ENCODE data around the gene OR1L8. TPM values are rescaled to one million over a fixed set of nuclear protein-coding genes. Genes with fewer than 3 reads are reported as not detected.
"Not testable (repeated sequence)": the region's sequence is repeated elsewhere in the genome, so short reads cannot be mapped to it uniquely, and the experiment has no call there.

OR1L8 gene
- not detected in 2 replicates for total RNA-seq (2012; rRNA removed)

GRCh38 chr9:122583284-122583683, at the start of gene OR1L8:
TSS of gene OR1L8 (minus strand) at chr9:122583384. CDS start at chr9:122568477, 14,907 bp downstream.
- not testable (repeated sequence) for H3K27me3 ChIP-seq (ENCODE audit: control insufficient read depth, insufficient read depth, low read length); H3K9ac ChIP-seq (ENCODE audit: low read depth, low read length); H3K4me3 ChIP-seq (ENCODE audit: low read length); H3K9me3 ChIP-seq (replicated peaks; ENCODE audit: low read length); H3K4me2 ChIP-seq (ENCODE audit: low read length); H3K4me1 ChIP-seq (ENCODE audit: control insufficient read depth, insufficient read depth, low read length); H3K36me3 ChIP-seq (ENCODE audit: insufficient read depth, low read length)

DNA sequence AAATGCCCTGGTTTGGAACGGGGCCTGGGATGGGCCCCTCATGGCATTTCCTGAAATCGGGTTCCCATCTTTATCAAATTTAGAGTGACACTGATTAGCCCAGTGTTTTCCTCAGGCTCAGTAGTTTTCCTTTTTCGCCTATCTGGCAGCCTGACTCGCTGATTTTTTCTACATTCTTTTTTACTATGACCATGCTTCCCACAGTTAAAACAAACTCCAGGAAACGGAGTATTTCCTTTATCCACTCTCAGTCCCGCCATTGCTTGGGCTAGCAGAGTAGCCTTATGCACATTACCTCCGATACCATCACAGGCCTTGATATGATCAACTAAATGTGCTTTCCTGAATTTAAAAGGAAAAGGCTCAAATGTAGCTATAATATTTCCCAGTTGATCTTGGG, 36.8 kb upstream of the OR1L8 start:
- Histone ChIP-seq H3K4me3 (ENCODE audit: low read length) (no peak overlapping the region), H3K9ac (ENCODE audit: low read depth, low read length) (no peak overlapping the region), H3K4me1 (ENCODE audit: control insufficient read depth, insufficient read depth, low read length) (no peaks in the 10 kb centered on the region), H3K27me3 (ENCODE audit: control insufficient read depth, insufficient read depth, low read length) (no peaks in the 10 kb centered on the region), H3K9me3 (replicated peaks; ENCODE audit: low read length) (no peaks in the 10 kb centered on the region), H3K36me3 (ENCODE audit: insufficient read depth, low read length) (no peaks in the 10 kb centered on the region), H3K4me2 (ENCODE audit: low read length) (no peak overlapping the region)

DNA sequence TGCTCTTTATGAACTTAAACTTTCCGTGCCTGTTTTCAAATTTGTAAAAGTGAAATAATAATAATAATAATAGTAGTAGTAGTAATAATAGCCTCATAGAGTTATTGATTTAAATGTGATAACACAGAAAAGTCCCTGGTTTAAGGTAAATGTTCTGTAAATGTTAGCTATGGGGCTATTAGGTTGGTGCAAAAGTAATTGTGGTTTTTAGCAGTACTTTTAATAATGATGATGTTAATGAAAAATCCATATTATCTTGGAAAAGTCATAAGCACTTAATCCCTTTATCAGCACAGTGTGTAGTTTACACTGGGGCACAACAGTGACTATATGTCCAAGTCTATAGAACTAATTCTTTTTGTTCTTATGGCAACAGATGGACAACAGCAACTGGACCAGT, 31.2 kb upstream of the OR1L8 start, which contains the start of gene OR1Q1:
Gene OR1Q1, plus strand, starts transcription at position 377 of the 400 bp plus-strand sequence. Its CDS starts 0 bp downstream, at position 377.
- Histone ChIP-seq H3K4me3 (ENCODE audit: low read length) (no peak within 1 kb of the TSS), H3K4me1 (ENCODE audit: control insufficient read depth, insufficient read depth, low read length) (no peaks in the 10 kb centered on the region), H3K9me3 (replicated peaks; ENCODE audit: low read length) (no peaks in the 10 kb centered on the region), H3K36me3 (ENCODE audit: insufficient read depth, low read length) (no peaks in the 10 kb centered on the region), H3K9ac (ENCODE audit: low read depth, low read length) (no peak within 1 kb of the TSS), H3K27me3 (ENCODE audit: control insufficient read depth, insufficient read depth, low read length) (peaks cover 2% of the 10 kb centered on the region), H3K4me2 (ENCODE audit: low read length) (no peak within 1 kb of the TSS)

GRCh38 chr9:122609804-122610203, 26.6 kb upstream of the OR1L8 start:
- H3K27me3 ChIP-seq (ENCODE audit: control insufficient read depth, insufficient read depth, low read length): peaks cover 2% of the 10 kb centered on the region
- H3K9ac ChIP-seq (ENCODE audit: low read depth, low read length): no peak overlapping the region
- no peaks in the 10 kb centered on the region for H3K9me3 ChIP-seq (replicated peaks; ENCODE audit: low read length)
- H3K36me3 ChIP-seq (ENCODE audit: insufficient read depth, low read length): no peaks in the 10 kb centered on the region
- no peak overlapping the region for H3K4me2 ChIP-seq (ENCODE audit: low read length)
- H3K4me3 ChIP-seq (ENCODE audit: low read length): no peak overlapping the region
- H3K4me1 ChIP-seq (ENCODE audit: control insufficient read depth, insufficient read depth, low read length): no peaks in the 10 kb centered on the region

- Histone ChIP-seq H3K4me2 (ENCODE audit: low read length) (no peak overlapping the region), H3K4me1 (ENCODE audit: control insufficient read depth, insufficient read depth, low read length) (no peaks in the 10 kb centered on the region), H3K4me3 (ENCODE audit: low read length) (no peak overlapping the region), H3K27me3 (ENCODE audit: control insufficient read depth, insufficient read depth, low read length) (peaks cover 2% of the 10 kb centered on the region), H3K9ac (ENCODE audit: low read depth, low read length) (no peak overlapping the region), H3K9me3 (replicated peaks; ENCODE audit: low read length) (no peaks in the 10 kb centered on the region), H3K36me3 (ENCODE audit: insufficient read depth, low read length) (no peaks in the 10 kb centered on the region)
These were observed 23.4 kb upstream of the OR1L8 start for GRCh38 chr9:122606587-122606986.

DNA sequence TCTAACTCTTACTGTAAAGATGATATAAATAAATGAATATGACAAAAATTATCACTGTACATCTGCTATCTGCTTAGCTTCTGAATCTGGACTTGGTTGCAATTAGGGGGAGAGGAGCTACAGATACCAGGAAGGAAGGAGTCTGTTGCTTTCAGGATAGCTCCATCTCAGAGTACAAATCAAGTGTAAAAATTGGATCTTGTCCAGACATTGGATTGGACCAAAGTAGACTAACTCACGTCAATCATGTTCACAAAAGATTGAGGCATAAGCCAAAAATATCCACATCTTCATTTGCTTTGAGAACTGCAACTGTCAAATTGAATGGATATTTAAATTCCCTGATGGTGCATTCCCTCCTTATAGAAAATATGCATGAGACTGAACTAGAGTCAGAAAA, 22.5 kb upstream of the OR1L8 start:
- Histone ChIP-seq H3K4me1 (ENCODE audit: control insufficient read depth, insufficient read depth, low read length) (no peaks in the 10 kb centered on the region), H3K36me3 (ENCODE audit: insufficient read depth, low read length) (no peaks in the 10 kb centered on the region), H3K9me3 (replicated peaks; ENCODE audit: low read length) (no peaks in the 10 kb centered on the region), H3K27me3 (ENCODE audit: control insufficient read depth, insufficient read depth, low read length) (no peaks in the 10 kb centered on the region), H3K4me3 (ENCODE audit: low read length) (no peak overlapping the region), H3K4me2 (ENCODE audit: low read length) (no peak overlapping the region), H3K9ac (ENCODE audit: low read depth, low read length) (no peak overlapping the region)

DNA sequence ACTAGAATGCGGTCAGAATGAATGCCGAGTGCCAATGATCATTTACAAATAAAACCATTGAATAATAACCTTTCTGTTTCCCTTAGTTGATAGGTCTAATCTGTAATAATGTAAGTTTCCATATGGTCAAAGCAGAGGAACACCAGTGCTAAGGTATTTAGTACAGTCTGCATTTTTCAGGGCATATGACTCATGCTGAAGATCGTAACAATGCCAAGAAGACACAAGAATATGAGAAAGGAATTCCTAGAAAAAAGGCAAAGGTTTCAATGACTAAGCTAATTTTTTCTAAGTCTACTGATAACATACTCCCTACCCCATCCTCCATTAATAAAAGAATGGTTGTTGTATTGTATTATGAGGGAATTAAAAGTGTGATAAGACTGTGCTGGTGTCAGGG, 2.8 kb downstream of the OR1L8 start:
- H3K9me3 ChIP-seq (replicated peaks; ENCODE audit: low read length): no peaks in the 10 kb centered on the region
- no peaks in the 10 kb centered on the region for H3K36me3 ChIP-seq (ENCODE audit: insufficient read depth, low read length)
- H3K27me3 ChIP-seq (ENCODE audit: control insufficient read depth, insufficient read depth, low read length): no peaks in the 10 kb centered on the region
- H3K4me1 ChIP-seq (ENCODE audit: control insufficient read depth, insufficient read depth, low read length): peaks cover 4% of the 10 kb centered on the region
- no peak overlapping the region for H3K4me3 ChIP-seq (ENCODE audit: low read length)
- H3K9ac ChIP-seq (ENCODE audit: low read depth, low read length): no peak overlapping the region
- H3K4me2 ChIP-seq (ENCODE audit: low read length): no peak overlapping the region

DNA sequence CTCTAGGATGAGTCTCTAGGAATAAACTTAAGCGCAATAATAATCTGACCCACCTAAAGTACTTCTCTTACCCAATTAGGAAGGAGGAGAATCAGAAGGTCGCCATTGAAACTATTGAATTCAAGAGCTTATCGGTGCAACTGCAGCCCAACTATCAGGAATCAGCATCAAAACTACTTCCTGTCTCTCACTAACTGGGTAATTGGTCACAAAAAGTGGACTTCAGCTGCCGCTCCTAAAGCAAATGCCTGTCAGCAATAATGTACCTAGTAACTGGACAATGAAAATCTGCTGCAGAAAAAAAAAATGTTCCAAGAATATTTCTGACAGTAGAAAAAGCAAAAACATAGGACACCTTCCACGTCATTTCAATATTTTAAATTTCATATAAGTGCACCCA, 3.3 kb downstream of the OR1L8 start:
- no peaks in the 10 kb centered on the region for H3K27me3 ChIP-seq (ENCODE audit: control insufficient read depth, insufficient read depth, low read length)
- H3K4me1 ChIP-seq (ENCODE audit: control insufficient read depth, insufficient read depth, low read length): peaks cover 4% of the 10 kb centered on the region
- no peak overlapping the region for H3K4me2 ChIP-seq (ENCODE audit: low read length)
- H3K36me3 ChIP-seq (ENCODE audit: insufficient read depth, low read length): no peaks in the 10 kb centered on the region
- H3K9me3 ChIP-seq (replicated peaks; ENCODE audit: low read length): no peaks in the 10 kb centered on the region
- no peak overlapping the region for H3K9ac ChIP-seq (ENCODE audit: low read depth, low read length)
- no peak overlapping the region for H3K4me3 ChIP-seq (ENCODE audit: low read length)

- no peaks in the 10 kb centered on the region for H3K4me1 ChIP-seq (ENCODE audit: control insufficient read depth, insufficient read depth, low read length)
- no peaks in the 10 kb centered on the region for H3K9me3 ChIP-seq (replicated peaks; ENCODE audit: low read length)
- H3K9ac ChIP-seq (ENCODE audit: low read depth, low read length): no peak overlapping the region
- H3K4me2 ChIP-seq (ENCODE audit: low read length): no peak overlapping the region
- no peak overlapping the region for H3K4me3 ChIP-seq (ENCODE audit: low read length)
- no peaks in the 10 kb centered on the region for H3K27me3 ChIP-seq (ENCODE audit: control insufficient read depth, insufficient read depth, low read length)
- H3K36me3 ChIP-seq (ENCODE audit: insufficient read depth, low read length): no peaks in the 10 kb centered on the region
These were observed 10.7 kb downstream of the OR1L8 start for GRCh38 chr9:122572456-122572855.

- no peaks in the 10 kb centered on the region for H3K36me3 ChIP-seq (ENCODE audit: insufficient read depth, low read length)
- no peak overlapping the region for H3K4me3 ChIP-seq (ENCODE audit: low read length)
- no peaks in the 10 kb centered on the region for H3K27me3 ChIP-seq (ENCODE audit: control insufficient read depth, insufficient read depth, low read length)
- no peaks in the 10 kb centered on the region for H3K9me3 ChIP-seq (replicated peaks; ENCODE audit: low read length)
- no peaks in the 10 kb centered on the region for H3K4me1 ChIP-seq (ENCODE audit: control insufficient read depth, insufficient read depth, low read length)
- H3K4me2 ChIP-seq (ENCODE audit: low read length): no peak overlapping the region
- no peak overlapping the region for H3K9ac ChIP-seq (ENCODE audit: low read depth, low read length)
These were observed 15.3 kb downstream of the OR1L8 start for GRCh38 chr9:122567901-122568300.

DNA sequence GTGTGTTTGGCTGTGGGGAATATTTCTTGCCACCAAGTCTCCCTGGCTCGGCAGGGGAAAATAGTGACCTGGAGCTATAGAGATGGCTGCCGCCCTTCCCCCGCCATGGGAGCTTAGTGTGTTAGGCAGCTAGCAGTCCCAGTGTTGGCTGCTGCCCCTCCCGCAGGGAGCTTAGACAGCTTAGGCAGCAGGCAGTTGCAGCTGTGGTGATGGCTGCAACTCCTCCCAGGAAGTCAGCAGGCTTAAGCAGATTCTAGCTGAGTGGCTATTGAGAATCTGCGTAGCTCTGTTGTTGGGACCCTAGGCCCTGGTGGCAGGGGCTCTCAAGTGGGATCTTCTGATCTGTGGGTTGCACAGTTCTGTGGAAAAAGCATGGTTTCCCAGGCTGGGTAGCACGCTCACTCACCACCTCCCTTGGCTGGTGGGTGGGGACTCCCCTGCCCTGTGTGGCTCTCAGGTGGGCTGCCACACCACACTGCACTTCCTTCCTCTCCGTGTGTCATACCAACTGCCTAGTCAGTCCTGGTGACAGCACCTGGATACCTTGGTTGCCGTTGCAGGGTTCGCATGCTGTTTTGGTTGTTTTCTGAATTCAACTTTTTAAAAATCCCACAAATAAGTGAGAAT, 20.9 kb downstream of the OR1L8 start:
- no peaks in the 10 kb centered on the region for H3K27me3 ChIP-seq (ENCODE audit: control insufficient read depth, insufficient read depth, low read length)
- no peaks in the 10 kb centered on the region for H3K9me3 ChIP-seq (replicated peaks; ENCODE audit: low read length)
- no peak overlapping the region for H3K9ac ChIP-seq (ENCODE audit: low read depth, low read length)
- no peak overlapping the region for H3K4me2 ChIP-seq (ENCODE audit: low read length)
- H3K4me1 ChIP-seq (ENCODE audit: control insufficient read depth, insufficient read depth, low read length): no peaks in the 10 kb centered on the region
- H3K4me3 ChIP-seq (ENCODE audit: low read length): no peak overlapping the region
- H3K36me3 ChIP-seq (ENCODE audit: insufficient read depth, low read length): no peaks in the 10 kb centered on the region

- Histone ChIP-seq H3K4me1 (ENCODE audit: control insufficient read depth, insufficient read depth, low read length) (no peaks in the 10 kb centered on the region), H3K4me3 (ENCODE audit: low read length) (no peak overlapping the region), H3K27me3 (ENCODE audit: control insufficient read depth, insufficient read depth, low read length) (no peaks in the 10 kb centered on the region), H3K9ac (ENCODE audit: low read depth, low read length) (no peak overlapping the region), H3K36me3 (ENCODE audit: insufficient read depth, low read length) (no peaks in the 10 kb centered on the region), H3K9me3 (replicated peaks; ENCODE audit: low read length) (no peaks in the 10 kb centered on the region), H3K4me2 (ENCODE audit: low read length) (no peak overlapping the region)
These were observed 21.7 kb downstream of the OR1L8 start for GRCh38 chr9:122561446-122561845.

Measured in skeletal muscle satellite cell (primary cell).